Keratinocyte (primary cell): ENCODE results near the gene DOCK11. TPM values are rescaled to one million over a fixed set of nuclear protein-coding genes. Genes with fewer than 3 reads are reported as not detected.

Experiments used
- DNase-seq: peaks from one replicate; pipeline ENCODE4 v3.0.0-alpha.2; 2011; ENCODE audit warnings: low read depth, missing footprints, low spot score
- FAIRE-seq: peaks from 2 replicates; lab custom pipeline; 2011; peaks lifted over from hg19 to GRCh38; lab: Jason Lieb, UNC
- H2AFZ ChIP-seq: 2 replicates; pipeline ENCODE4 v1.6.0; 2012; ENCODE audit warnings: low read length, control low read depth, inconsistent platforms; ENCODE audit not compliant: control insufficient read depth
- H3K27ac ChIP-seq: 2 replicates; pipeline ENCODE4 v1.5.1; 2011; ENCODE audit warnings: low read length; ENCODE audit not compliant: control insufficient read depth, insufficient read depth
- H3K27me3 ChIP-seq: 3 replicates; pipeline ENCODE4 v1.6.0; 2011; ENCODE audit warnings: low read length; ENCODE audit not compliant: control insufficient read depth, insufficient read depth; ENCODE audit errors: extremely low read depth
- H3K36me3 ChIP-seq, 2 experiments: 2 replicates in 1 of 2; 3 replicates in 1 of 2; pipeline ENCODE4 v1.5.1; 2011; ENCODE audit warnings: low read length in 2 of 2, mild to moderate bottlenecking in 1 of 2; ENCODE audit not compliant: control insufficient read depth in 2 of 2, insufficient read depth in 2 of 2; ENCODE audit errors: extremely low read depth in 1 of 2
- H3K4me1 ChIP-seq: 3 replicates; pipeline ENCODE4 v1.5.1; 2011; ENCODE audit warnings: low read length; ENCODE audit not compliant: control insufficient read depth, insufficient read depth; ENCODE audit errors: extremely low read depth
- H3K4me2 ChIP-seq: 3 replicates; pipeline ENCODE4 v1.6.0; 2011; ENCODE audit warnings: low read depth, low read length; ENCODE audit not compliant: control insufficient read depth, insufficient read depth; ENCODE audit errors: extremely low read depth
- H3K4me3 ChIP-seq, 3 experiments: fragments of 200-600 bp in 1 of 3; sonication (generic) in 1 of 3; 2 replicates in 2 of 3; 3 replicates in 1 of 3; pipeline ENCODE4 v1.5.1; 2011 to 2016; ENCODE audit warnings: low read length in 3 of 3, mild to moderate bottlenecking in 3 of 3, control low read depth in 2 of 3, inconsistent platforms in 1 of 3, low read depth in 1 of 3, mixed read lengths in 1 of 3, mixed run types in 1 of 3, moderate library complexity in 1 of 3; ENCODE audit not compliant: control insufficient read depth in 2 of 3, insufficient read depth in 2 of 3; ENCODE audit errors: extremely low read depth in 1 of 3
- H3K79me2 ChIP-seq: 2 replicates; pipeline ENCODE4 v1.6.0; 2012; ENCODE audit warnings: low read length; ENCODE audit not compliant: control insufficient read depth, insufficient read depth
- H3K9ac ChIP-seq: 3 replicates; pipeline ENCODE4 v1.6.0; 2011; ENCODE audit warnings: low read length; ENCODE audit not compliant: control insufficient read depth, insufficient read depth; ENCODE audit errors: extremely low read depth
- H3K9me1 ChIP-seq: 3 replicates; pipeline ENCODE4 v1.6.0; 2011; ENCODE audit warnings: low read length; ENCODE audit not compliant: control insufficient read depth, insufficient read depth; ENCODE audit errors: extremely low read depth
- H3K9me3 ChIP-seq: 2 replicates; pipeline ENCODE4 v1.5.1; 2012; ENCODE audit warnings: low read depth, low read length; ENCODE audit not compliant: control insufficient read depth
- H4K20me1 ChIP-seq: 3 replicates; pipeline ENCODE4 v1.6.0; 2011; ENCODE audit warnings: low read length; ENCODE audit not compliant: control insufficient read depth, insufficient read depth; ENCODE audit errors: extremely low read depth
- CTCF ChIP-seq, 3 experiments: IDR thresholded peaks in 1 of 3; conservative IDR thresholded peaks in 1 of 3; optimal IDR thresholded peaks in 1 of 3; 2 replicates in 2 of 3; 3 replicates in 1 of 3; pipeline versions ENCODE3 to v1.5.1; 2011; ENCODE audit warnings: low read length in 3 of 3, mild to moderate bottlenecking in 3 of 3, moderate library complexity in 2 of 3, control low read depth in 1 of 3, inconsistent platforms in 1 of 3; ENCODE audit not compliant: insufficient read depth in 2 of 3; ENCODE audit errors: extremely low read depth in 1 of 3
- EZH2 ChIP-seq: IDR thresholded peaks from one replicate; pipeline ENCODE4 v1.6.1; 2012; ENCODE audit warnings: inconsistent platforms, mild to moderate bottlenecking, low read length, moderate library complexity
- dilution Hi-C: fragments of 300-500 bp; cut with MboI; formaldehyde crosslinking; loops from one replicate; pipeline ENCODE4 v1.7.0; 2020; ENCODE audit warnings: low sequenced_read_pairs; ENCODE audit not compliant: extremely low pct_ligation_motif_present
- polyA plus RNA-seq, 5 experiments: library from polyadenylated mRNA; depleted of rRNA in 3 of 5; stranded (reverse) in 3 of 5; stranded (forward) in 1 of 5; unstranded in 1 of 5; fragments of >200 nt; gene quantifications; 1 replicate in 1 of 5; 2 replicates in 3 of 5; 3 replicates in 1 of 5; pipeline versions ENCODE4 v1.2.1 to v1.2.3, GENCODE V29; 2011 to 2012; ENCODE audit warnings: missing spikeins in 2 of 5, low read depth in 1 of 5, low replicate concordance in 1 of 5

DOCK11 gene
- polyA plus RNA-seq, 1 donor (not counting 4 experiments of a cell fraction or from before 2014, with no cell fraction given), result 4.6 TPM

GRCh38 chrX:118526149-118526548 lies 30.5 kb downstream of the DOCK11 start:
- no peak overlapping the region for H3K9ac ChIP-seq
- H2AFZ ChIP-seq, result no peak overlapping the region
- no peak for FAIRE-seq
- no peaks in the 10 kb centered on the region for H3K4me1 ChIP-seq
- no peak for DNase-seq
- dilution Hi-C loops, result no loop called here
- H3K36me3 ChIP-seq, result no peaks in the 10 kb centered on the region
- no peak overlapping the region for H3K4me2 ChIP-seq
- H3K27ac ChIP-seq, result no peak overlapping the region
- H3K79me2 ChIP-seq, result no peaks in the 10 kb centered on the region
- H3K9me3 ChIP-seq, result no peaks in the 10 kb centered on the region
- TF ChIP-seq EZH2, result no peak
- TF ChIP-seq CTCF (optimal IDR thresholded peaks at IDR 0.05 in 1 of 3, IDR thresholded peaks at IDR 0.05 in 1 of 3, conservative IDR thresholded peaks at IDR 0.05 in 1 of 3; ENCODE audit: extremely low read depth in 1 of 3, insufficient read depth in 2 of 3, low read length in 3 of 3), result no peak
- no peak overlapping the region for H3K4me3 ChIP-seq
- H3K9me1 ChIP-seq, result no peaks in the 10 kb centered on the region
- no peaks in the 10 kb centered on the region for H4K20me1 ChIP-seq
- H3K27me3 ChIP-seq, result no peaks in the 10 kb centered on the region

- TF ChIP-seq CTCF (optimal IDR thresholded peaks at IDR 0.05 in 1 of 3, IDR thresholded peaks at IDR 0.05 in 1 of 3, conservative IDR thresholded peaks at IDR 0.05 in 1 of 3; ENCODE audit: extremely low read depth in 1 of 3, insufficient read depth in 2 of 3, low read length in 3 of 3) (no peak), EZH2 (no peak)
- dilution Hi-C loops, result no loop called here
- Histone ChIP-seq H3K9me3 (no peaks in the 10 kb centered on the region), H3K79me2 (no peaks in the 10 kb centered on the region), H3K9me1 (no peaks in the 10 kb centered on the region), H3K9ac (no peak overlapping the region), H3K27me3 (no peaks in the 10 kb centered on the region), H3K4me2 (no peak overlapping the region), H3K27ac (no peak overlapping the region), H3K4me1 (no peaks in the 10 kb centered on the region), H4K20me1 (no peaks in the 10 kb centered on the region), H2AFZ (no peak overlapping the region), H3K4me3 (no peak overlapping the region), H3K36me3 (no peaks in the 10 kb centered on the region)
- FAIRE-seq, result no peak
- no peak for DNase-seq
These were observed 32.6 kb downstream of the DOCK11 start for GRCh38 chrX:118528071-118528737.
